Upper lobe of left lung (tissue), 4 donors: ENCODE measurements around the gene RDH12.

ENCODE experiments used
- POLR2A ChIP-seq, 4 donors: fragments of 450-650 bp; IDR thresholded peaks; one replicate each; pipeline ENCODE4 v1.5.1; 2016 to 2017; ENCODE audit warnings: antibody characterized with exemption in 4 of 4, mild to moderate bottlenecking in 2 of 4
- TF ChIP-seq, protein P1 (sequence below), 6 experiments: fragments of 450-650 bp in 4 of 6; fragments of 200-600 bp in 2 of 6; sonication (generic) in 2 of 6; IDR thresholded peaks; one replicate each; pipeline ENCODE4 v1.5.1; 2016 to 2019; ENCODE audit warnings: antibody characterized with exemption in 6 of 6

DNA sequence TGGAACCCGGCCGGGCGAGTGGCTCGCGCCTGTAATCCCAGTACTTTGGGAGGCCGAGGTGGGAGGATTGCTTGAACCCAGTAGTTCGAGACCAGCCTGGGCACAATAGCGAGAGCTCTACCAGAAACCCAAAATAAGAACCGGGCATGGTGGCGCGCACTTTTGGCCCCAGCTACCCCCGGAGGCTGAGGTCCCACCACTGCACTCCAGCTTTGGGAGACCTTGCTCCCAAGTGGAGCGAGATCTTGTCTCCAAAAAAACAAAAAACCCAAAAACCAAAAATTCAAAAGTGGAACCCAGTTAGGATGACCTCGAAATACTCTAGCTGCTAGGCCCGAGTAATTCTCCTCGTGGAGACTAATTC lies 26.5 kb upstream of the RDH12 start:
- TF ChIP-seq POLR2A (IDR thresholded peaks at IDR 0.05): no peak
- TF ChIP-seq, protein P1, sequence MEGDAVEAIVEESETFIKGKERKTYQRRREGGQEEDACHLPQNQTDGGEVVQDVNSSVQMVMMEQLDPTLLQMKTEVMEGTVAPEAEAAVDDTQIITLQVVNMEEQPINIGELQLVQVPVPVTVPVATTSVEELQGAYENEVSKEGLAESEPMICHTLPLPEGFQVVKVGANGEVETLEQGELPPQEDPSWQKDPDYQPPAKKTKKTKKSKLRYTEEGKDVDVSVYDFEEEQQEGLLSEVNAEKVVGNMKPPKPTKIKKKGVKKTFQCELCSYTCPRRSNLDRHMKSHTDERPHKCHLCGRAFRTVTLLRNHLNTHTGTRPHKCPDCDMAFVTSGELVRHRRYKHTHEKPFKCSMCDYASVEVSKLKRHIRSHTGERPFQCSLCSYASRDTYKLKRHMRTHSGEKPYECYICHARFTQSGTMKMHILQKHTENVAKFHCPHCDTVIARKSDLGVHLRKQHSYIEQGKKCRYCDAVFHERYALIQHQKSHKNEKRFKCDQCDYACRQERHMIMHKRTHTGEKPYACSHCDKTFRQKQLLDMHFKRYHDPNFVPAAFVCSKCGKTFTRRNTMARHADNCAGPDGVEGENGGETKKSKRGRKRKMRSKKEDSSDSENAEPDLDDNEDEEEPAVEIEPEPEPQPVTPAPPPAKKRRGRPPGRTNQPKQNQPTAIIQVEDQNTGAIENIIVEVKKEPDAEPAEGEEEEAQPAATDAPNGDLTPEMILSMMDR (IDR thresholded peaks at IDR 0.05): no peak
